OCI-LY7 (cell line): Measurements from ENCODE around the gene RAB15. TPM values are rescaled to one million over a fixed set of nuclear protein-coding genes. Genes with fewer than 3 reads are reported as not detected.

ENCODE experiments used
- BruUV-seq: library from RNA; stranded (reverse); fragments of 400-500 nt; replicated peaks from 2 replicates; lab custom pipeline; 2021; lab: Mats Ljungman, UMichigan
- CTCF ChIA-PET: fragments of 300-600 bp; sonication (Branson Sonifier 250); formaldehyde crosslinking; loops from one replicate; lab custom pipeline; 2022; ENCODE audit warnings: antibody characterized with exemption; ENCODE audit not compliant: unreplicated experiment; lab: Charles Lee
- POLR2A ChIA-PET: fragments of 300-600 bp; sonication (Branson Sonifier 250); formaldehyde crosslinking; loops from one replicate; lab custom pipeline; 2022; ENCODE audit warnings: antibody characterized with exemption; lab: Charles Lee
- DNase-seq: peaks from one replicate; pipeline ENCODE4 v3.0.0-alpha.2; 2015; ENCODE audit warnings: low spot score
- H2AFZ ChIP-seq: fragments of 200-600 bp; sonication (generic), shearing (Covaris generic); 2 replicates; pipeline ENCODE4 v1.6.1; 2014; ENCODE audit warnings: mild to moderate bottlenecking, antibody characterized with exemption, low read length, moderate library complexity
- H3K27ac ChIP-seq: fragments of 200-600 bp; sonication (generic); 2 replicates; pipeline ENCODE4 v1.5.1; 2014; ENCODE audit warnings: mixed run types, low read depth, mild to moderate bottlenecking, moderate library complexity, low read length, inconsistent platforms; ENCODE audit not compliant: poor library complexity, severe bottlenecking
- H3K36me3 ChIP-seq: fragments of 200-600 bp; sonication (generic); 2 replicates; pipeline ENCODE4 v1.6.1; 2014; ENCODE audit warnings: mild to moderate bottlenecking, antibody characterized with exemption, low read length, moderate library complexity, mixed read lengths; ENCODE audit not compliant: insufficient read depth
- H3K4me1 ChIP-seq: fragments of 200-600 bp; sonication (generic); 2 replicates; pipeline ENCODE4 v1.5.1; 2014; ENCODE audit warnings: mild to moderate bottlenecking, low read length; ENCODE audit not compliant: insufficient read depth, poor library complexity, severe bottlenecking
- H3K4me2 ChIP-seq: fragments of 200-600 bp; sonication (generic); 2 replicates; pipeline ENCODE4 v1.6.1; 2014; ENCODE audit warnings: mild to moderate bottlenecking, low read length
- H3K4me3 ChIP-seq: fragments of 200-600 bp; sonication (generic); 2 replicates; pipeline ENCODE4 v1.5.1; 2014; ENCODE audit warnings: mild to moderate bottlenecking, low read depth, low read length; ENCODE audit not compliant: poor library complexity, severe bottlenecking
- H3K79me2 ChIP-seq: fragments of 200-600 bp; sonication (generic); 2 replicates; pipeline ENCODE4 v1.6.1; 2016; ENCODE audit warnings: low read depth, mild to moderate bottlenecking, low read length, moderate library complexity, mixed read lengths; ENCODE audit not compliant: insufficient read depth
- H3K9me2 ChIP-seq: fragments of 200-600 bp; sonication (generic); 2 replicates; pipeline ENCODE4 v1.6.1; 2016; ENCODE audit warnings: mild to moderate bottlenecking, low read length, mixed read lengths; ENCODE audit not compliant: insufficient read depth
- H3K9me3 ChIP-seq: fragments of 200-600 bp; sonication (generic); 2 replicates; pipeline ENCODE4 v1.6.1; 2014; ENCODE audit warnings: mild to moderate bottlenecking, mixed run types, low read length, mixed read lengths
- H4K20me1 ChIP-seq: fragments of 200-600 bp; sonication (generic); 2 replicates; pipeline ENCODE4 v1.6.1; 2014; ENCODE audit warnings: mild to moderate bottlenecking, antibody characterized with exemption, low read length, moderate library complexity, mixed read lengths; ENCODE audit not compliant: insufficient read depth
- EZH2phosphoT487 ChIP-seq: fragments of 200-600 bp; sonication (generic); IDR thresholded peaks from 2 replicates; pipeline ENCODE4 v1.6.1; 2018; ENCODE audit warnings: low read depth, borderline replicate concordance, mild to moderate bottlenecking, mixed run types, antibody characterized with exemption, low read length, moderate library complexity, mixed read lengths
- intact Hi-C: fragments of 100-400 bp; cut with micrococcal nuclease; formaldehyde crosslinking; loops from one replicate; pipeline ENCODE4 v1.10.0; 2022; ENCODE audit not compliant: unreplicated experiment
- total RNA-seq, 2 experiments: library from RNA; depleted of rRNA in 1 of 2; stranded (reverse); fragments of >200 nt in 1 of 2; shearing (Covaris generic) in 1 of 2; gene quantifications; 2 replicates each; pipeline ENCODE4 v1.2.3, GENCODE V29; 2014 to 2022
- TF ChIP-seq, protein P1 (sequence below): fragments of 200-600 bp; sonication (generic); conservative IDR thresholded peaks from 2 replicates; pipeline ENCODE4 v1.5.1; 2014; ENCODE audit warnings: mild to moderate bottlenecking, antibody characterized with exemption, low read length, moderate library complexity, mixed read lengths

Gene RAB15
- total RNA-seq, 2 experiments from 2014 or later = 0.38 TPM; not detected in 1

- H4K20me1 ChIP-seq = no peaks in the 10 kb centered on the region; the same call in 1 of the 2 replicates
- BruUV-seq = no TSS peak
- no peaks in the 10 kb centered on the region; the same call in 1 of the 2 replicates for H3K36me3 ChIP-seq
- intact Hi-C loops = no loop called here
- no peaks in the 10 kb centered on the region for H3K79me2 ChIP-seq
- H3K9me2 ChIP-seq = no peaks in the 10 kb centered on the region
- no peak overlapping the region for H3K4me3 ChIP-seq
- H3K4me2 ChIP-seq = no peak overlapping the region
- no peak for DNase-seq
- TF ChIP-seq EZH2phosphoT487 = no peak
- TF ChIP-seq, protein P1, sequence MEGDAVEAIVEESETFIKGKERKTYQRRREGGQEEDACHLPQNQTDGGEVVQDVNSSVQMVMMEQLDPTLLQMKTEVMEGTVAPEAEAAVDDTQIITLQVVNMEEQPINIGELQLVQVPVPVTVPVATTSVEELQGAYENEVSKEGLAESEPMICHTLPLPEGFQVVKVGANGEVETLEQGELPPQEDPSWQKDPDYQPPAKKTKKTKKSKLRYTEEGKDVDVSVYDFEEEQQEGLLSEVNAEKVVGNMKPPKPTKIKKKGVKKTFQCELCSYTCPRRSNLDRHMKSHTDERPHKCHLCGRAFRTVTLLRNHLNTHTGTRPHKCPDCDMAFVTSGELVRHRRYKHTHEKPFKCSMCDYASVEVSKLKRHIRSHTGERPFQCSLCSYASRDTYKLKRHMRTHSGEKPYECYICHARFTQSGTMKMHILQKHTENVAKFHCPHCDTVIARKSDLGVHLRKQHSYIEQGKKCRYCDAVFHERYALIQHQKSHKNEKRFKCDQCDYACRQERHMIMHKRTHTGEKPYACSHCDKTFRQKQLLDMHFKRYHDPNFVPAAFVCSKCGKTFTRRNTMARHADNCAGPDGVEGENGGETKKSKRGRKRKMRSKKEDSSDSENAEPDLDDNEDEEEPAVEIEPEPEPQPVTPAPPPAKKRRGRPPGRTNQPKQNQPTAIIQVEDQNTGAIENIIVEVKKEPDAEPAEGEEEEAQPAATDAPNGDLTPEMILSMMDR = no peak
- no peak overlapping the region for H2AFZ ChIP-seq
- ChIA-PET CTCF (no interaction called here), POLR2A (no interaction called here)
- no peaks in the 10 kb centered on the region for H3K4me1 ChIP-seq
- no peak overlapping the region for H3K27ac ChIP-seq
- H3K9me3 ChIP-seq = no peaks in the 10 kb centered on the region
Observed at GRCh38 chr14:64950889-64951288, 21.2 kb downstream of the RAB15 start.

GRCh38 chr14:64948612-64949210 is 23.4 kb downstream of the RAB15 start:
- H2AFZ ChIP-seq = no peak overlapping the region
- no peak overlapping the region for H3K27ac ChIP-seq
- POLR2A ChIA-PET = no interaction called here
- no peak overlapping the region for H3K4me2 ChIP-seq
- no peak overlapping the region for H3K4me3 ChIP-seq
- no peaks in the 10 kb centered on the region for H3K79me2 ChIP-seq
- no peak for TF ChIP-seq EZH2phosphoT487
- TF ChIP-seq, protein P1 = no peak
- intact Hi-C loops = loop anchor here (10.0 kb wide), 1 partner anchor 984 kb away; no protein-coding TSS in a partner anchor
- no peaks in the 10 kb centered on the region for H3K4me1 ChIP-seq
- no TSS peak for BruUV-seq
- no peaks in the 10 kb centered on the region for H3K9me3 ChIP-seq
- no peaks in the 10 kb centered on the region; the same call in 1 of the 2 replicates for H4K20me1 ChIP-seq
- CTCF ChIA-PET = no interaction called here
- H3K36me3 ChIP-seq = peaks cover 10% of the 10 kb centered on the region
- H3K9me2 ChIP-seq = no peaks in the 10 kb centered on the region
- no peak for DNase-seq
